BLaER1 (cell line): Measurements from ENCODE around the gene MBP.
A peak's percentile ranks its signal among the peaks of the same experiment; 100 is the strongest.

Experiments
- H3K27ac ChIP-seq: shearing (Covaris generic); formaldehyde crosslinking; 2 replicates; pipeline ENCODE4 v1.8.1; 2022
- H3K27me3 ChIP-seq: shearing (Covaris generic); formaldehyde crosslinking; 2 replicates; pipeline ENCODE4 v1.8.1; 2022
- H3K36me3 ChIP-seq: shearing (Covaris generic); formaldehyde crosslinking; 2 replicates; pipeline ENCODE4 v1.8.1; 2022
- H3K4me1 ChIP-seq: shearing (Covaris generic); formaldehyde crosslinking; 2 replicates; pipeline ENCODE4 v1.8.1; 2022
- H3K4me2 ChIP-seq: shearing (Covaris generic); formaldehyde crosslinking; 2 replicates; pipeline ENCODE4 v1.8.1; 2022
- H3K4me3 ChIP-seq: shearing (Covaris generic); formaldehyde crosslinking; 2 replicates; pipeline ENCODE4 v1.8.1; 2022
- H3K9ac ChIP-seq: shearing (Covaris generic); formaldehyde crosslinking; 2 replicates; pipeline ENCODE4 v1.8.1; 2022
- H3K9me3 ChIP-seq: shearing (Covaris generic); formaldehyde crosslinking; 2 replicates; pipeline ENCODE4 v1.8.1; 2022
- H4K20me1 ChIP-seq: shearing (Covaris generic); formaldehyde crosslinking; 2 replicates; pipeline ENCODE4 v1.8.1; 2022
- Cebpa-rat ChIP-seq: shearing (Covaris generic); IDR thresholded peaks from 2 replicates; pipeline ENCODE4 v1.8.1; 2022

MBP gene

GRCh38 chr18:77054606-77055428 lies 77.8 kb downstream of the MBP start:
- Histone ChIP-seq H3K4me3 (peak overlapping the region; percentile 54), H3K27ac (peak overlapping the region; percentile 88), H3K9me3 (0 out of 2 replicates have a peak, but pooled peaks cover 3% of the 10 kb centered on the region), H4K20me1 (peaks cover 26% of the 10 kb centered on the region; the same call in 1 of the 2 replicates), H3K36me3 (peaks cover 30% of the 10 kb centered on the region), H3K27me3 (no peaks in the 10 kb centered on the region), H3K4me1 (peaks cover 75% of the 10 kb centered on the region), H3K4me2 (peak overlapping the region; percentile 91), H3K9ac (peak overlapping the region; percentile 76)
- TF ChIP-seq Cebpa-rat = no peak; the same call in 1 of the 2 replicates

GRCh38 chr18:77054288-77054605 lies 78.3 kb downstream of the MBP start:
- peak overlapping the region; percentile 54 for H3K4me3 ChIP-seq
- H3K27ac ChIP-seq = peak overlapping the region; percentile 88
- peaks cover 75% of the 10 kb centered on the region for H3K4me1 ChIP-seq
- no peaks in the 10 kb centered on the region for H3K27me3 ChIP-seq
- peaks cover 27% of the 10 kb centered on the region for H3K36me3 ChIP-seq
- no peak for TF ChIP-seq Cebpa-rat
- no peaks in the 10 kb centered on the region for H3K9me3 ChIP-seq
- H4K20me1 ChIP-seq = peaks cover 26% of the 10 kb centered on the region; the same call in 1 of the 2 replicates
- H3K4me2 ChIP-seq = peak overlapping the region; percentile 91
- H3K9ac ChIP-seq = peak overlapping the region; percentile 76

GRCh38 chr18:77053616-77054287 lies 78.8 kb downstream of the MBP start:
- peaks cover 25% of the 10 kb centered on the region for H3K36me3 ChIP-seq
- H3K9me3 ChIP-seq = no peaks in the 10 kb centered on the region
- H3K4me1 ChIP-seq = peaks cover 73% of the 10 kb centered on the region
- peak overlapping the region; percentile 54 for H3K4me3 ChIP-seq
- H3K4me2 ChIP-seq = peak overlapping the region; percentile 91
- peak overlapping the region; percentile 76 for H3K9ac ChIP-seq
- no peak for TF ChIP-seq Cebpa-rat
- H3K27me3 ChIP-seq = no peaks in the 10 kb centered on the region
- H4K20me1 ChIP-seq = peaks cover 25% of the 10 kb centered on the region; the same call in 1 of the 2 replicates
- H3K27ac ChIP-seq = peak overlapping the region; percentile 88

- Histone ChIP-seq H3K4me1 (peaks cover 65% of the 10 kb centered on the region), H3K4me3 (peak overlapping the region; percentile 54), H3K9ac (peak overlapping the region; percentile 76), H3K9me3 (no peaks in the 10 kb centered on the region), H3K4me2 (peak overlapping the region; percentile 91), H4K20me1 (peaks cover 18% of the 10 kb centered on the region; the same call in 1 of the 2 replicates), H3K27me3 (no peaks in the 10 kb centered on the region), H3K27ac (peak overlapping the region; percentile 88), H3K36me3 (peaks cover 24% of the 10 kb centered on the region)
- no peak for TF ChIP-seq Cebpa-rat
These were observed 79.6 kb downstream of the MBP start for GRCh38 chr18:77052983-77053309.

- H3K27ac ChIP-seq = peak overlapping the region; percentile 88
- no peaks in the 10 kb centered on the region for H3K9me3 ChIP-seq
- H3K4me3 ChIP-seq = peak overlapping the region; percentile 54
- H3K4me2 ChIP-seq = peak overlapping the region; percentile 91
- peaks cover 63% of the 10 kb centered on the region for H3K4me1 ChIP-seq
- peaks cover 20% of the 10 kb centered on the region for H4K20me1 ChIP-seq
- H3K27me3 ChIP-seq = no peaks in the 10 kb centered on the region
- no peak for TF ChIP-seq Cebpa-rat
- H3K36me3 ChIP-seq = peaks cover 29% of the 10 kb centered on the region
- H3K9ac ChIP-seq = peak overlapping the region; percentile 76
These were observed 80.1 kb downstream of the MBP start for GRCh38 chr18:77052297-77052982.

- Histone ChIP-seq H3K4me3 (no peak overlapping the region), H3K36me3 (peaks cover 36% of the 10 kb centered on the region), H4K20me1 (peaks cover 25% of the 10 kb centered on the region), H3K4me1 (peaks cover 56% of the 10 kb centered on the region), H3K9ac (0 out of 2 replicates have a peak overlapping the region, but pooled peaks have one; percentile 76), H3K4me2 (peak overlapping the region; percentile 91), H3K27me3 (no peaks in the 10 kb centered on the region), H3K27ac (peak overlapping the region; percentile 88), H3K9me3 (no peaks in the 10 kb centered on the region)
- no peak for TF ChIP-seq Cebpa-rat
These were observed 80.8 kb downstream of the MBP start for GRCh38 chr18:77051581-77052296.

- Histone ChIP-seq H4K20me1 (peaks cover 27% of the 10 kb centered on the region; the same call in 1 of the 2 replicates), H3K4me3 (no peak overlapping the region), H3K9ac (no peak overlapping the region), H3K4me2 (no peak overlapping the region), H3K4me1 (peaks cover 38% of the 10 kb centered on the region), H3K9me3 (no peaks in the 10 kb centered on the region), H3K27me3 (no peaks in the 10 kb centered on the region), H3K36me3 (peaks cover 54% of the 10 kb centered on the region), H3K27ac (no peak overlapping the region)
- TF ChIP-seq Cebpa-rat = no peak
These were observed 82.6 kb downstream of the MBP start for GRCh38 chr18:77049938-77050337.

GRCh38 chr18:77047803-77048419 lies 84.7 kb downstream of the MBP start:
- TF ChIP-seq Cebpa-rat = peak; percentile 92
- Histone ChIP-seq H3K4me3 (no peak overlapping the region), H4K20me1 (peaks cover 40% of the 10 kb centered on the region; the same call in 1 of the 2 replicates), H3K4me2 (no peak overlapping the region), H3K27ac (no peak overlapping the region), H3K9me3 (0 out of 2 replicates have a peak, but pooled peaks cover 7% of the 10 kb centered on the region), H3K36me3 (peaks cover 71% of the 10 kb centered on the region), H3K9ac (no peak overlapping the region), H3K27me3 (no peaks in the 10 kb centered on the region), H3K4me1 (peaks cover 17% of the 10 kb centered on the region)

GRCh38 chr18:77046994-77047393 lies 85.6 kb downstream of the MBP start:
- TF ChIP-seq Cebpa-rat = no peak
- Histone ChIP-seq H3K4me3 (no peak overlapping the region), H3K36me3 (peaks cover 77% of the 10 kb centered on the region), H3K9ac (no peak overlapping the region), H3K9me3 (peaks cover 15% of the 10 kb centered on the region), H4K20me1 (peaks cover 40% of the 10 kb centered on the region; the same call in 1 of the 2 replicates), H3K27ac (no peak overlapping the region), H3K27me3 (no peaks in the 10 kb centered on the region), H3K4me2 (no peak overlapping the region), H3K4me1 (peaks cover 8% of the 10 kb centered on the region)
